Astrocyte (in vitro differentiated cells and primary cell): ENCODE data around the gene MDM1. TPM values are rescaled to one million over a fixed set of nuclear protein-coding genes. Genes with fewer than 3 reads are reported as not detected.

Experiments
- DNase-seq: peaks from one replicate; pipeline ENCODE4 v3.0.0-alpha.2; 2010; ENCODE audit warnings: low read depth
- FAIRE-seq: peaks from 2 replicates; lab custom pipeline; 2011; peaks lifted over from hg19 to GRCh38; lab: Jason Lieb, UNC
- H2AFZ ChIP-seq: 2 replicates; pipeline ENCODE4 v1.6.0; 2012; ENCODE audit warnings: low read depth, low read length, inconsistent platforms
- H3K27ac ChIP-seq: 2 replicates; pipeline ENCODE4 v1.5.1; 2011; ENCODE audit warnings: low read depth, low read length, inconsistent platforms
- H3K27me3 ChIP-seq: 2 replicates; pipeline ENCODE4 v1.6.0; 2011; ENCODE audit warnings: low read length, inconsistent platforms; ENCODE audit not compliant: insufficient read depth
- H3K36me3 ChIP-seq: 2 replicates; pipeline ENCODE4 v1.5.1; 2011; ENCODE audit warnings: low read length, inconsistent platforms; ENCODE audit not compliant: insufficient read depth
- H3K4me1 ChIP-seq: 2 replicates; pipeline ENCODE4 v1.5.1; 2011; ENCODE audit warnings: low read length, inconsistent platforms; ENCODE audit not compliant: insufficient read depth
- H3K4me2 ChIP-seq: 2 replicates; pipeline ENCODE4 v1.6.0; 2012; ENCODE audit warnings: low read length, inconsistent platforms
- H3K4me3 ChIP-seq: 2 replicates; pipeline ENCODE4 v1.5.1; 2011; ENCODE audit warnings: low read depth, mild to moderate bottlenecking, low read length, inconsistent platforms; ENCODE audit not compliant: insufficient read depth
- H3K79me2 ChIP-seq: 2 replicates; pipeline ENCODE4 v1.6.0; 2012; ENCODE audit warnings: mild to moderate bottlenecking, low read length, inconsistent platforms; ENCODE audit not compliant: insufficient read depth
- H3K9ac ChIP-seq: 2 replicates; pipeline ENCODE4 v1.6.0; 2012; ENCODE audit warnings: mild to moderate bottlenecking, low read length, inconsistent platforms
- H3K9me3 ChIP-seq: 2 replicates; pipeline ENCODE4 v1.5.1; 2012; ENCODE audit warnings: low read depth, mild to moderate bottlenecking, low read length, inconsistent platforms; ENCODE audit not compliant: insufficient read depth
- H4K20me1 ChIP-seq: 2 replicates; pipeline ENCODE4 v1.6.0; 2012; ENCODE audit warnings: low read length, inconsistent platforms; ENCODE audit not compliant: insufficient read depth
- H3K27ac Mint-ChIP-seq: one replicate; pipeline ENCODE4 v1.8.0; 2021; ENCODE audit warnings: mild to moderate bottlenecking, mixed read lengths; ENCODE audit not compliant: unreplicated experiment
- H3K27me3 Mint-ChIP-seq: one replicate; pipeline ENCODE4 v1.8.0; 2021; ENCODE audit warnings: low read depth, mixed read lengths; ENCODE audit not compliant: unreplicated experiment
- H3K36me3 Mint-ChIP-seq: one replicate; pipeline ENCODE4 v1.8.0; 2021; ENCODE audit warnings: low read depth, mixed read lengths; ENCODE audit not compliant: unreplicated experiment
- H3K4me1 Mint-ChIP-seq: one replicate; pipeline ENCODE4 v1.8.0; 2021; ENCODE audit warnings: low read depth, mixed read lengths; ENCODE audit not compliant: unreplicated experiment
- H3K4me3 Mint-ChIP-seq: one replicate; pipeline ENCODE4 v1.8.0; 2021; ENCODE audit warnings: mild to moderate bottlenecking, moderate library complexity, mixed read lengths; ENCODE audit not compliant: unreplicated experiment
- H3K9me3 Mint-ChIP-seq: one replicate; pipeline ENCODE4 v1.8.0; 2021; ENCODE audit warnings: mild to moderate bottlenecking, mixed read lengths; ENCODE audit not compliant: unreplicated experiment
- CTCF ChIP-seq: IDR thresholded peaks from 2 replicates; pipeline ENCODE4 v1.5.1; 2011; ENCODE audit warnings: low read depth, mild to moderate bottlenecking, inconsistent platforms, low read length, moderate library complexity; ENCODE audit not compliant: insufficient read depth
- EZH2 ChIP-seq: IDR thresholded peaks from 2 replicates; pipeline ENCODE4 v1.6.1; 2012; ENCODE audit warnings: mild to moderate bottlenecking, low read length, inconsistent platforms; ENCODE audit not compliant: insufficient read depth
- total RNA-seq: library from RNA; stranded (reverse); gene quantifications from 2 replicates; pipeline ENCODE4 v1.2.1, GENCODE V29; 2021

The MDM1 gene
- total RNA-seq, 1 donor from 2014 or later, result 10.8 TPM

- H3K4me3 Mint-ChIP-seq, result no peak overlapping the region
- no peak overlapping the region for H3K27ac ChIP-seq
- DNase-seq (no peak), FAIRE-seq (no peak)
- no peak overlapping the region for H3K27ac Mint-ChIP-seq
- H3K4me1 ChIP-seq, result no peaks in the 10 kb centered on the region
- H3K27me3 ChIP-seq, result no peaks in the 10 kb centered on the region
- peaks cover 2% of the 10 kb centered on the region for H3K27me3 Mint-ChIP-seq
- no peaks in the 10 kb centered on the region for H3K79me2 ChIP-seq
- H3K9ac ChIP-seq, result no peak overlapping the region
- no peaks in the 10 kb centered on the region for H3K4me1 Mint-ChIP-seq
- H3K9me3 ChIP-seq, result no peaks in the 10 kb centered on the region
- no peak overlapping the region for H2AFZ ChIP-seq
- H4K20me1 ChIP-seq, result no peaks in the 10 kb centered on the region
- no peak for TF ChIP-seq EZH2
- no peak for TF ChIP-seq CTCF
- no peaks in the 10 kb centered on the region for H3K36me3 ChIP-seq
- H3K4me2 ChIP-seq, result no peak overlapping the region
- H3K9me3 Mint-ChIP-seq, result no peaks in the 10 kb centered on the region
- H3K4me3 ChIP-seq, result no peak overlapping the region
- no peaks in the 10 kb centered on the region for H3K36me3 Mint-ChIP-seq
Observed at GRCh38 chr12:68286396-68286795, 45.8 kb downstream of the MDM1 start.

- H2AFZ ChIP-seq, result no peak overlapping the region
- no peaks in the 10 kb centered on the region for H3K9me3 ChIP-seq
- Mint-ChIP-seq H3K36me3 (no peaks in the 10 kb centered on the region), H3K9me3 (no peaks in the 10 kb centered on the region), H3K4me1 (no peaks in the 10 kb centered on the region), H3K27ac (no peak overlapping the region), H3K4me3 (no peak overlapping the region), H3K27me3 (peaks cover 2% of the 10 kb centered on the region)
- DNase-seq, result no peak
- no peak for FAIRE-seq
- no peak overlapping the region for H3K4me2 ChIP-seq
- no peaks in the 10 kb centered on the region for H3K79me2 ChIP-seq
- no peaks in the 10 kb centered on the region for H3K27me3 ChIP-seq
- TF ChIP-seq EZH2 (no peak), CTCF (no peak)
- H3K4me3 ChIP-seq, result no peak overlapping the region
- no peak overlapping the region for H3K9ac ChIP-seq
- H3K4me1 ChIP-seq, result no peaks in the 10 kb centered on the region
- no peak overlapping the region for H3K27ac ChIP-seq
- no peaks in the 10 kb centered on the region for H4K20me1 ChIP-seq
- H3K36me3 ChIP-seq, result no peaks in the 10 kb centered on the region
Observed at GRCh38 chr12:68285541-68285940, 46.6 kb downstream of the MDM1 start.

GRCh38 chr12:68281322-68282077 is 50.7 kb downstream of the MDM1 start:
- Mint-ChIP-seq H3K9me3 (no peaks in the 10 kb centered on the region), H3K27me3 (peaks cover 2% of the 10 kb centered on the region), H3K4me1 (peaks cover 5% of the 10 kb centered on the region), H3K4me3 (no peak overlapping the region), H3K27ac (no peak overlapping the region), H3K36me3 (no peaks in the 10 kb centered on the region)
- no peak for DNase-seq
- no peak overlapping the region for H3K27ac ChIP-seq
- H3K4me2 ChIP-seq, result no peak overlapping the region
- no peak overlapping the region for H2AFZ ChIP-seq
- FAIRE-seq, result no peak
- TF ChIP-seq EZH2, result no peak
- TF ChIP-seq CTCF, result no peak
- H3K79me2 ChIP-seq, result no peaks in the 10 kb centered on the region
- H3K4me1 ChIP-seq, result peaks cover 16% of the 10 kb centered on the region
- H3K36me3 ChIP-seq, result no peaks in the 10 kb centered on the region
- H3K4me3 ChIP-seq, result no peak overlapping the region
- H3K27me3 ChIP-seq, result no peaks in the 10 kb centered on the region
- no peaks in the 10 kb centered on the region for H4K20me1 ChIP-seq
- H3K9ac ChIP-seq, result no peak overlapping the region
- H3K9me3 ChIP-seq, result no peaks in the 10 kb centered on the region
